GM21526 (cell line): ENCODE results near the gene ANXA11.
"Not testable (repeated sequence)": the region's sequence is repeated elsewhere in the genome, so short reads cannot be mapped to it uniquely, and the experiment has no call there.

ENCODE experiments used
- ATAC-seq: cut with Tn5 transposase; IDR thresholded peaks from one replicate; pipeline ENCODE4 v1.9.1; 2021; ENCODE audit warnings: moderate library complexity; ENCODE audit not compliant: unreplicated experiment, low FRiP score

ANXA11 gene

DNA sequence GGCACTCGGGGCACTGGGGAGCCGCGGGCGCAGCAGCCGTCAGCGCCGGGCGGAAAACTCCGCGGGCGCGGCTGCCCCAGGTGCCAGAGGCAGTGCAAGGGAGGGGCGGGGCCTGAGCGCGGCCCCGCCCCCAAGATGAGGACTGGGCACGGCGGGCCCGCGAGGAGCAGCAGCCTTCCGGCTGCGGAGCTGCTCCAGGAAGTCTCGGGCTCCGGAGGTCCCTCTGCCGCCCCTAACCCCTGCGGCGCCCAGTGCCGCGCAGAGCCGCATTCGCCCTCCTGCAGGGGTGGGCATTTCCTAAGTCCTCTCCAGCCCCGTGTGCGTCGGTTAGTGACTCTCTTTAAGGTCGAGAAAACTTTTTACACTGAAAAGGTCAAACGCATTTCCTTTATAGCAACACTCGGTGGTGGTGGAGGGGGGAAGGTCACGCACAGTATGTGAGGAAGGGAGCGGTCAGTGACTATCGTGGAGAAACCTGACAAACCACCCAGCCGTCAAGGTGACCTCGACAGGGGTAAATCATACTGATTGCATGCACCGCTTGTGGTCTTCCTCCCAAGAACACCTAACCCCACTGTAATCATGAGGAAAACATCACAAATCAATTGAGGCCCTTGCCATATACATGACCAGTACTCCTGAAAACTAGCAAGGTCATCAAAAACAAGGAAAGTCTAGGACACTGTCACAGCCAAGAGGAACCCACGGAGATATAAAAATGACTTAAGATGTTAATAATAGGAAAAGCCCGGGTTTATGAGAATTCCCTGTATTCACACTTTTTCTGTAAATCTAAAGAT, at the start of gene ANXA11:
TSS of gene ANXA11 (minus strand) at position 61 of the 800 bp plus-strand sequence. CDS start 32,676 bp downstream, outside the sequence.
- ATAC-seq = peak; percentile 84

DNA sequence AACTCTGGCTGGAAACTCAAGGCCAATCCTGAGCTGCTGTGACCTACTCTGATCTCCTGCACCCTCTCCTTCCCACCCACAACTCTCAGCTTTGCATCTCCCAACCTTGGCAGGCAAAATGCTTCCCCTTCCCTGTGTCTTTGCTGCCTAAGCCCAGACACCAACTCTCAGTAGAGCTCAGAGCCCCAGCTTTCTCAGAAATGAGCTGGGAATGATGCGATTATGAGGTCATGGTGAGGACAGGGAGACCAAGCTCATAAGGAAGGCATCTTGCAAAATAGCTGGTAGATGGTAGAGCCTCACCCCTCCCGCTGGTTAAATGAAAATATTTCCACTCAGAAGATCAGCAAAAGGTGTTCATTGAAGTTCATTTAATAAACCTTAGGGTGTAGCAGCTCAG, 49.4 kb upstream of the ANXA11 start:
- ATAC-seq = not testable (repeated sequence)

DNA sequence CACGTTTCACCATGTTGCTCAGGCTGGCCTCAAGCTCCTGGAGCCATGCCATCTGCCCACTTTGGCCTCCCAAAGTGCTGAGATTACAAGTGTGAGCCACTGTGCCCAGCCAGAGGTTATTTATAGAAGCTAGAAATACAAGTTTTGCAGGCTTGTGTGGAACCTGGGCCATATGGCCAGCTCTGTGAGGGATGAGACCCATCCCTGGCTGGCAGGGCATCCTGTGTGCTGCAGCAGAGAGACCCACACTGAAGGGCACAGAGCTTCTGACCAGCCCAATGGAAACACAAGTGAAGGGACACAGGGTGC, 48.6 kb upstream of the ANXA11 start:
- not testable (repeated sequence) for ATAC-seq

DNA sequence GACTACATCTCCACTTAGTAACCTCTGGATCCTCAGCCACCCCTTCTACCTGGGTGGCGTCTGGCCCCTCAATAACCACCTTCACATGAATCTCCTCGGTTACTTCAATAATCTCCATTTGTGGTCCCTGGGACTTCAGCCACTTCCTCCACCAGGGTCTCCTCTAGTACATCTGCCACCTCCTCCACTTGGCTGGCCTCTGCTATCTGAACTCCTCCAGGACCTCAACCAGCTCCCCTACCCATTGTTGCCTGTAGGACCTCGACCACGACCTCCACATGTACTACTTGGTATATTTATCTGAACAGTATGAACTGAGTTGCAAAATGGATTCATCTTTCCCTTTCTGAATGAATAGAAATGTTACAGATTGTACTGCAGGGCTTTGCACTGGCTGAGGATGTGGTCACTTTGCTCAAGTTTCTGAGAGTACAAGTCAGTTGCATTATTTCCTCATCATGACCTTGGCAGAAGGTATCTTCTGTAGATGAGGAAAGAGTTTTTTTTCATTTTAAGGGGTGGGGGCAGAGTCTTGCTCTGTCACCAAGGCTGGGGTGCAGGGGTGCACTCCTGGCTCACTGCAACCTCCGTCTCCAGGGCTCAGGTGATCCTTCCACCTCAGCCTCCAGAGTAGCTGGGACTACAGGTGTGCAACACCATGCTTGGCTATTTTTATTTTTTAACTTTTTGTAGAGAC, 48.1 kb upstream of the ANXA11 start:
- peak; percentile 51 for ATAC-seq

DNA sequence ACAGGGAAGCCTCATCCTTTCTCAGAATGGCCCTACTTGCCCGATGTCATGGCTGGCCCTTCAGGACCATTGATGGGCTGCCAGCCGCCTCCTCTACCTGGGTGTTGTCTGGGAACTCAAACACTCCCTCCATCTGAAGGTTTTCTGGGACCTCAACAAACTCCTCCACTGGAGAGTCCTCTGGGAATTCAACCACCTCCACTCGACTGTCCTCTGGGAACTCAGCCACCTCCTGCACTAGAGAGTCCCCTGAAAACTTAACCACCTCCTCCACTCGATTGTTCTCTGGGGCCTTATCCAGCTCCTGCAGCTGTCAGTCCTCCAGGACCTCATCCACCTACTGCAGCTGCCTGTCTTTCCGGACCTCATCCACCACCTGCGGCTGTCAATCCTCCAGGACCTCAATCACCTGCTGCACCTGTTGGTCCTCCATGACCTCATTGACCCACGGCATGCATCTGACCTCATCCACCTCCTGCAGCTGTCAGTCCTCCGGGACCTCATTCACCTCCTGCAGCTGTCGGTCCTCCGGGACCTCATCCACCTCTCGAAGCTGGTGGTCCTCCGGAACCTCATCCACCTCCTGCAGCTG, 47.1 kb upstream of the ANXA11 start:
- ATAC-seq = no peak

DNA sequence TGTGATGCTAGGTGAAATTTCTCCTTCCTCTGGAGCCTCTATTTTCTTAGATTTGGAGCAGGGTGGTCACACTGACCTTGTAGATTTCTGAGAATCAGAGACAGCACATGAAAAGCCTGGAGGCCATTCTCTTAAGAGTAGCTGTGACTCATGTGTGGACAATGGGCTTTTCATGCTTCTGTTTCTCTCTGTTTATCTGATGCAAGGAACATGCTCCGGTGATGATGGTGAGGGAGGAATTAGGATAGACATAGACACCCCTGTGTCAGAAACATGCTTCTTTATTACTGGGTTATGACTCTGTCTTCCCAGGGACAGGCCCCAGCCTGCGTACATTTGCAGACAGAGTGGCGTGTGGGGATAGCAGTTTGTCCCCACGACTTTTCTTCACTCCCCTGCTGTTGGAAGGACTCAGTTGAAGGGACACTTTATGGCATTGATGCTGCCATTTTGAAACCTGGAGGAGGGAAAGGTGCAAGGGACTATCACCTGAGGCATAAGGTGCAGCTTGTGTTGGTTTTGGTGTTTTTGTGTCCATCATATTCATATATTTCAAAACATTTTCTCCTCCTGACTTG, 46.5 kb upstream of the ANXA11 start:
- ATAC-seq = not testable (repeated sequence)

DNA sequence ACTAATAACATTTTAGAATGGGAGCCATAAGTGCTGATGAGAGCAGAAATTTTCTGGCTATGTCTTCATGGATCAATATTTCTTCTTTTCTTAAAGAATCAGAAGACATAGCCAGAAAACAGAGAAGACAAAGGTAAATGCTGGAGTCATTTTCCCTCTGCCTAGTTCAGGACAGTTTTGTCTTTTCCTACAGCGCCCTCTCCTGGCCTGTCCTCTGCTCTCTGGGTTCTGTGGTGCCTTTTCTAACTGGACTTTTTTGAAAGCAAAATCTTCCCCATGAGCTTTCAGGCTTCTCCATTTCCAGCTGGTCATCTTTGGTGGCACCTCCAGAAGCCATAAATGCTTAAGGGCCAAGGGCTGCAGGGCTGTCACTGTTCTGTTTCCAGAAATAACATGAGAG, 45.1 kb upstream of the ANXA11 start:
- ATAC-seq = not testable (repeated sequence)

DNA sequence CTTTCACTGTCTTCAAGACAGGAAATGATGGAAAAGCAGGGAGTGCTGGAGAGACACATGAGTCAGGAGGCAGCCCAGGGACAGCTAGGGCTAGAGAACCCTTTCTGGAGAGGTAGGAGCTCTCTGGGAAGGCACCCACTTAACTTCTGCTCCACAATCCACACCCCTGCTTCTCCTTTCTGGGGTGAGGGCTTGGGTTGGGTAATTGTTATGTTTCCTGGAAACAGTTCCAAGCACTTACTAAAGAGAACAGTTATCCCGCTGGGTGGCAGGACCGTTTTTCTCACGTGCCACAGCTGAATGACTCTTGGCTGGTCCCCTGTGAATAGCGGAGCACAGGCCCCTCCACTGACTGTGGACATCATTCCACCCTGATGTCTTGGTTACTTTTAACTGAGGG, 44.6 kb upstream of the ANXA11 start:
- ATAC-seq = not testable (repeated sequence)

DNA sequence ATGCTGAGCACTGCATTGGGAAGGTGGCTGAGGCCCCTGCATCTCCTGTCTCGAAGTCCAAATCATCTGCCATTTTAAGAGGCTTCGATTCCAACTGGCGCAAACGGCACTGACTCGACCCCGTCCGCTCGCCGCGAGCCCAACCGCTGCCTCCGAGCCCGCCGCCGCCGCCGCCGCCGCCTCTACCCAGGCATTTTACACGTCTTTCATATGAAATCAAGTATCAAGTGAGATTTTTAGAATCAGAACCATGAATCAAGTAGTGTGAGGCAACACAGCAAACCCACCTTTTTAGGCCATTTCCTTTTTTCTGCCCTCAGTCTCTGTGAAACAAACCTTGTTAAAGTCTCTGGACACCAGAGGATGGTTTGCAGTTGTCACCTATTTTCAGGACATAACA, 42.3 kb upstream of the ANXA11 start:
- not testable (repeated sequence) for ATAC-seq

DNA sequence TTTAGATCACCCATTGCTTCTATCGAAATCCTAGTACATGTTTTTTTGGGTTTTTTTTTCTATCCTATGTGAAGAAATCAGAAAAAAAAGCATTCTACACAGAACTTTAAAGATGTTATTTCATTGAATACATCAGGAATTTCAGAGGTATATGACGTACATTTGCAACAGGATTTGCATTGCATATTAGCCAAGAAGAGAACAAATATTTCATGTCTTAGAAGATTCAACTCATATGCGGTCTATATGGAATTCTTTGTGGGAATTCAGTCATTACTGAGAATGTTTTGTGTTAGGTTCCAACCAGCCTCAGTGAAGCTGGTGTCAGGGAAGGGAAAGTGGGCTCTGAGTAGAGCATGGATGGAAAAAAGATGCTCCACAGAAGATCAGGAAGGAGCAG, 39.0 kb upstream of the ANXA11 start:
- not testable (repeated sequence) for ATAC-seq

DNA sequence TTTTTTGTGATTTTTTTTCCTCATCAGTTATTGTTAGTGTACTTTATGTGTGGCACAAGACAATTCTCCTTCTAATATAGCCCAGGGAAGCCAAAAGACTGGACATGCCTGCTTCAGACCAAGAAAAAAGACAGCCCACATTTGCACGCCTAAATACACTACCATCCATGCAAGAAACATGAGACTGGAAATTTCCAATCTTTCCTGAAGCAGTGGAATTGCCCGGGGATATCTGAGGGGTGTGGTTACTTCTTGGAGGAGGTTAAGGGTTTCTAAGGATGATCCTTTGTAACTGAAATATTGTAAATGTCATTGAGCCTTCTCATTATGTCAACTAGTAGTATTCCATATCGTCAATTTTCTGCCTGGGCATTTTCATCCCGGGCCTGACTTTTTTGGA, 37.0 kb upstream of the ANXA11 start:
- ATAC-seq = not testable (repeated sequence)

DNA sequence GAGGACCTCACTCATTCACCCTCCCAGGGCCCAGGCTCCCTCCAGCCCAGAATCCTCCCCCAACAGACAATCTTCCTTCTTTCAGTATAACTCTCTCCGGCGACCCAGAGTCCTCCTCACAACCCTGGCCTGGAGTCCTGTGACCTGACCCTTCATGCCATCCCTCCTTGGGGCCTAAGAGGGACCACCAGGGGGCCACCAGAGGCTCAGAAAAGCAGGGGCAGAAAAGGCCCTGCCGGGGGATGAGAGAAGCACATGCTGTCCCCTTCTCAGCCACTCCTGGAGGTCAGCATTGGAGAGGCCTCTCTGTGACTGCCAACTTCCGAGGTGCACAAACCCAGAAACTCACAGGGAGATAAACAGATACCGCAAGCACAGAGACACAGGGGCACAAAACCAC, 31.1 kb upstream of the ANXA11 start:
- ATAC-seq = not testable (repeated sequence)

DNA sequence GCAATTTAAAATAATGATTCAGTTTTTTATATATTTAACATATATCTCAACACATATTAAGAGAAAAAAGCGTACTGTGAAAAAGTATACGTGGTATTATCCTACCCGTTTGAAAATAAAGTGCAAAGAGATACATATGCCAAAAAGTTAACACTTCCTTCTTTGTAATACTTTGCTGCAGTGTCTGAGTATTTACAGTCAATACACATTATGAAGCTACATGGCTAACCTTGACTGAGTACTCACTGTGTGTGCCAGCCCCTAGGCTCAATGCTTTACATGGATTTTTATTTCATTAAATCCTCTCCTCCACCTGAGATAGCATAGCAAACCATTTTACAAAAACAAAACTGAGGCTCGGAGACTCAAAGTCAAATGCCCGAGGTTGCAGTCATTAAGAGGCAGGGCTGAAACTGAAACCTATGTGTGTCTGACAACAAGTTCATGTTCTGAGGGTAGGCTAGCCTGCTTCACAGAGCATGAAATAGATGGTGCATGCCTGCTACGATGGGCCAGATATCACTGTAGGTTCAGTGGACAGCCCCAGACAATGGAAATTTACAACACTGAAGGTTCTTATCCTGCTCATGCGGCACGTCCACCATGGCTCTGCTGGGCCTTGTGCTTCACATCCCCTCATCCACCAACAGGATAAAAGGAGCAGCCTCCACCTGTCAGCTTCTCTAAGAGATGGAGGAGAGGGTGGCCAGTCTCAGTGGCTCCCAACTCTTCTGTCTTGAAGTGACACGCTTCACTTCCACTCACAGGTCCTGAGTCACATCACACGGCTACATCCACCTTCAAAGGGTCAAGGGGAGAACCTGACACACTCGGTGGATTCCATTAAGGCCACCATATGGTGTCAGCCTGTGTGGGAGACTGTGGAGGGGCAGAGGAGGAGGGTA, 29.2 kb upstream of the ANXA11 start:
- ATAC-seq = peak; percentile 100

DNA sequence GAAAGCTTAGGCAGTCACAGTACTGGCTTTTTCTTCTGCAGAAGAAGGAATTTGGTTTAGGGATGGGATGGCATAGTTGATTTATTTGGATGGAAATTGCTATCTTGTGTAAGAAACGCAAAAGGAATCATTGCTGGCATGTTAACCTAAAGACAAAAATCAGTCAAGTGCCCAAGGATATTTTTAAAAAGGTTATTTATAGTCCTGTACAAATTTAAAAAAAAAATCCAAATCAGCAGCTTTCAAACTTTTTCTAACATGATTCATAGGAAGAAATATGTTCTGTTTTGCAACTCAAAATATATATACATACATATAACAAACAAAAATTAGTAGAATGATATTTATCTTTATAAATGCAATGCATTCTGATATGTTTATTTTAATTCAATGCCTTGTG, 28.5 kb upstream of the ANXA11 start:
- not testable (repeated sequence) for ATAC-seq

DNA sequence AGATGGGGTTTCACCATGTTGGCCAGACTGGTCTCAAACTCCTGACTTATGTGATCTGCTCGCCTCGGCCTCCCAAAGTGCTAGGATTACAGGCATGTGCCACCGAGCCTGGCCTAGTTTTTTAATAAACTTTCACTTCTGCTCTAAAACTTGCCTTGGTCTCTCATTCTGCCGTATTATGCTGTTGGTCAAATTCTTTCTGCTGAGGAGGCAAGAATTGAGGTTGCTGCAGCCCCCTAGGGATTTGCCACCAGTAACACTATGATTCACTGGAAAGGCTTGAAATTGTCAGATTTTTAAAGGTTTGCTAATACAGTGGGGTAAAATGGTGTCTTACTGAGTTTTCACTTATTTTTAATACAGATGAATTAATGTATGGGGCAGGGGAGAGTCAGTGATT, 21.4 kb upstream of the ANXA11 start:
- ATAC-seq = not testable (repeated sequence)

DNA sequence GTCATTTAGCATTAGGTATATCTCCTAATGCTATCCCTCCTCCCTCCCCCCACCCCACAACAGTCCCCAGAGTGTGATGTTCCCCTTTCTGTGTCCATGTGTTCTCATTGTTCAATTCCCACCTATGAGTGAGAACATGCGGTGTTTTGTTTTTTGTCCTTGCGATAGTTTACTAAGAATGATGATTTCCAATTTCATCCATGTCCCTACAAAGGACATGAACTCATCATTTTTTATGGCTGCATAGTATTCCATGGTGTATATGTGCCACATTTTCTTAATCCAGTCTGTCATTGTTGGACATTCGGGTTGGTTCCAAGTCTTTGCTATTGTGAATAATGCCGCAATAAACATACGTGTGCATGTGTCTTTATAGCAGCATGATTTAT, 17.7 kb upstream of the ANXA11 start:
- not testable (repeated sequence) for ATAC-seq

DNA sequence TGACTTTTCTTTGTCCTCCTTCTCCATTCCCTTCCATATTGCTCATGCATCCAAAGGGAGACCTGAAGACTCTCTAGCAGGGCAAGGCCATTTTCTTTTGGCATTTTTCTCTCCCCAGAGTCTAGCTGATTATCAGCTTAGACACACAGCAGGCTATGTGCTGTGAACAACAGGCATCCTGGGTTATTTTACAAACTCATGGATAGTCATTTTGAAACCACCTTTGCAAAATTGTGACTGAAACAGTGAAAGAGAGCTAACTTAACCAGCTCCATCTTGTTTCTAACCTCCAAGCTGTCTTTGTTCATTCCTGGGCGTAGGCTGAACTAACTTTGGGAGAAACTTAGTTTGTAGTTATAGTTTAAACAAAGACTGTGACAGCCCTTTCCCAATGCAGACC, 13.5 kb upstream of the ANXA11 start:
- peak; percentile 78 for ATAC-seq

DNA sequence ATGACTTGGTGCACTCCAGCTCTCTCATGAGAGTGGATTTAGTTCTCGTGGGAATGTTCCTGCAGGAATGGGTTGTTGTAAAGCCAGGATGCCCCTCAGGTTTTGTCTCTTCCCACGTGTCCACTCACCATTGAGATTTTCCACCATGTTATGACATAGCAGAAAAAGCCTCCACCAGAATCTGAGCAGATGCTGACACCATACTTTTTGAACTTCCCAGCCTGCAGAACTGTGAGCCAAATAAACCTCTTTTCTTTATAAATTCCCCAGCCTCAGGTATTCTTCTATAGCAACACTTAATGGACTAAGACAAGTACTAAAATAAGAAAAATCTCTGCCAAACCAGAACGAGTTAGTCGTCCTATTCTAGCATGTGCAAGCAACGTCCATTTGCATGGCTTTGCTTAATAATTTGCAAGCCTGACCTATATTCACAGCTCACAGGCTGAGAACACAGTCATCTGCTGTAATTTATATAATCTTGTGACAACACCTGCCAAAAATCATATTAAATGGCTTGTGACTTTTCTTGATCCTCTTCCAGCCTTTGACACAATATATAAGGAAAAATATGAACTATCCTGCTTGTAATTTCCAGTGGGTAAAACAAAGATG, 9.1 kb upstream of the ANXA11 start:
- ATAC-seq = not testable (repeated sequence)

DNA sequence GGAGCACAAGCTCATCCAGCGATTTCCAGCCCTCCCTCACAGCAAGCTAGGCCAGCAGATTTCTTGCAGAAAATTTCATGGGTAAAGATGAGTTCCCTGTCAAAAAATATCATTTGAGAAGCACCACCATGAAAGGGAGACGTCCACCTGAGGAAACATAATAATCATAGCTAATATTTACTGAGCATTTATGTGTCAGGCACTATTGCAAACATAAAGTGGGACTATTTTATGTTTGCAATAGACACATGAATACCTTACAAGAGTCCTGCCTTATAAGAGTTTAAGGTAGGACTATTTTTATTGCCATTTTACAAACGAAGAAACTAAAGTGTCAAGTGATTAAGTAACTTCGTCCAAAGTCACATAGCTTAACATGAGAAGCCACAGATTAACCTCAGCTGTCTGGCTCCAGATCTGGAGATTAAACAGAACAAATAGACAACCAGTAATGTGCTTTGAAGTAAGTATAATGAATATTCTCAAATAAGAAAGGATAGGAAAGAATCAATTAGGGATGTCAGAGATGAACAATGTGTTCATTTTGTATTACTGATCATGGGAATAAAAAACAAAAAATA, 7.3 kb upstream of the ANXA11 start:
- not testable (repeated sequence) for ATAC-seq
